ENCODE results near the gene PNP.

The PNP gene

GRCh38 chr14:20494935-20495766 is 25.9 kb downstream of the PNP start:
- H3K9me3 ChIP-seq: no peaks in the 10 kb centered on the region
- peaks cover 0 to 4% of the 10 kb centered on the region in 2 donors for H3K27me3 ChIP-seq
- intact Hi-C loops (cut with DNase I; ENCODE audit: low total_unique reads): loop anchor here (10.0 kb wide), 1 partner anchor 790 kb away; the partner anchor contains the start of gene RPGRIP1
- DNase-seq: no peak
- H3K36me3 ChIP-seq: no peaks in the 10 kb centered on the region
- H3K4me3 ChIP-seq: no peak overlapping the region
- no peaks in the 10 kb centered on the region for H3K4me1 ChIP-seq
- no peak for TF ChIP-seq CTCF (IDR thresholded peaks at IDR 0.05)
- H3K27ac ChIP-seq: no peak overlapping the region

- Histone ChIP-seq H3K4me3 (no peak overlapping the region), H3K36me3 (no peaks in the 10 kb centered on the region), H3K9me3 (no peaks in the 10 kb centered on the region), H3K27me3 (no peaks in the 10 kb centered on the region), H3K4me1 (no peaks in the 10 kb centered on the region), H3K27ac (no peak overlapping the region)
- no peak for DNase-seq
- intact Hi-C loops (cut with DNase I; ENCODE audit: low total_unique reads): loop anchor here (10.0 kb wide), 1 partner anchor 786 kb away; the partner anchor contains the start of gene RPGRIP1
- no peak for TF ChIP-seq CTCF (IDR thresholded peaks at IDR 0.05)
Observed at GRCh38 chr14:20498622-20499021, 29.4 kb downstream of the PNP start.

GRCh38 chr14:20499108-20499507 is 29.9 kb downstream of the PNP start:
- TF ChIP-seq CTCF (IDR thresholded peaks at IDR 0.05): no peak
- Histone ChIP-seq H3K4me1 (no peaks in the 10 kb centered on the region), H3K27ac (no peak overlapping the region), H3K36me3 (no peaks in the 10 kb centered on the region), H3K4me3 (no peak overlapping the region), H3K9me3 (no peaks in the 10 kb centered on the region), H3K27me3 (no peaks in the 10 kb centered on the region)
- no peak for DNase-seq
- intact Hi-C loops (cut with DNase I; ENCODE audit: low total_unique reads): loop anchor here (10.0 kb wide), 1 partner anchor 786 kb away; the partner anchor contains the start of gene RPGRIP1

GRCh38 chr14:20499881-20500280 is 30.7 kb downstream of the PNP start:
- TF ChIP-seq CTCF (IDR thresholded peaks at IDR 0.05): no peak
- Histone ChIP-seq H3K4me3 (no peak overlapping the region), H3K9me3 (no peaks in the 10 kb centered on the region), H3K36me3 (no peaks in the 10 kb centered on the region), H3K27me3 (no peaks in the 10 kb centered on the region), H3K4me1 (no peaks in the 10 kb centered on the region), H3K27ac (no peak overlapping the region)
- intact Hi-C loops (cut with DNase I; ENCODE audit: low total_unique reads): loop anchor here (10.0 kb wide), 1 partner anchor 785 kb away; the partner anchor contains the start of gene RPGRIP1
- DNase-seq: no peak

DNA sequence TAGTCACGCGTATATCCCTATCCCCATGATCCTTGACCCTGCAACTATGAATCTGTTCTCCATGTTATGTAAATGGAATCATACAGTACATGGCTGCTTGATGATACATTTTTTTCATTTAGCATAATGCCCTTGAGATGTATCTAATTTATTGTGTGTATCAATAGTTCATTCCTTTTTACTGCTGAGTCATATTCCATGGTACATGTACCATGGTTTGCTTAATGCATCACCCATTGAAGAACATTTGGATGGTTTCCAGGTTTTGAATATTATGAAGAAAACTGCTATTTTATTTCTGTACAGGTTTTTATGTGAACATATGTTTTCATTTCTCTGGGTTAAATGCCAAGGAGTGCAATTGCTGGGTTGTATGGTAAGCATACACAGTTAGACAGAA is 32.1 kb downstream of the PNP start:
- no peaks in the 10 kb centered on the region for H3K9me3 ChIP-seq
- no peak for TF ChIP-seq CTCF (IDR thresholded peaks at IDR 0.05)
- intact Hi-C loops (cut with DNase I; ENCODE audit: low total_unique reads): no loop called here

More for the DNA sequence above, 32.1 kb downstream of the PNP start:
- DNase-seq: no peak
- Histone ChIP-seq H3K4me1 (no peaks in the 10 kb centered on the region), H3K4me3 (no peak overlapping the region), H3K36me3 (no peaks in the 10 kb centered on the region), H3K27ac (no peak overlapping the region), H3K27me3 (no peaks in the 10 kb centered on the region)
